GM12878 (cell line): Measurements from ENCODE around the gene POU3F4. TPM values are rescaled to one million over a fixed set of nuclear protein-coding genes. Genes with fewer than 3 reads are reported as not detected.

ENCODE experiments used
- ATAC-seq: fragments of 200-7000 bp; cut with Tn5 transposase; 3 replicates; pipeline ENCODE4 v1.9.1; 2020; ENCODE audit warnings: mild to moderate bottlenecking, moderate library complexity
- BruUV-seq: library from RNA; stranded (reverse); fragments of 400-500 nt; replicated peaks from 2 replicates; lab custom pipeline; 2021; lab: Mats Ljungman, UMichigan
- CTCF ChIA-PET: fragments of 300-600 bp; sonication (Branson Sonifier 250); formaldehyde crosslinking; extraction: SDS; loops from one replicate; lab custom pipeline; 2021; ENCODE audit warnings: inconsistent platforms; lab: Yijun Ruan, JAX
- POLR2A ChIA-PET: fragments of 350-600 bp; formaldehyde crosslinking; extraction: SDS; loops from one replicate; lab custom pipeline; 2021; ENCODE audit warnings: inconsistent platforms; lab: Charles Lee
- RAD21 ChIA-PET: fragments of 300-600 bp; sonication (Branson Sonifier 250); formaldehyde crosslinking; loops from one replicate; lab custom pipeline; 2023; ENCODE audit warnings: antibody characterized with exemption; ENCODE audit not compliant: unreplicated experiment; lab: Charles Lee
- SMC1A ChIA-PET: fragments of 300-600 bp; sonication (Branson Sonifier 250); formaldehyde crosslinking; loops from one replicate; lab custom pipeline; 2023; ENCODE audit not compliant: unreplicated experiment, uncharacterized antibody; lab: Charles Lee
- DNase-seq: peaks from one replicate; pipeline ENCODE4 v3.0.0-alpha.2; 2011; ENCODE audit warnings: low read depth, low spot score
- FAIRE-seq: peaks from 3 replicates; lab custom pipeline; 2011; peaks lifted over from hg19 to GRCh38; lab: Jason Lieb, UNC
- H2AFZ ChIP-seq: 2 replicates; pipeline ENCODE4 v1.6.0; 2011; ENCODE audit warnings: low read depth, low read length, control low read depth; ENCODE audit not compliant: control insufficient read depth
- H3K27ac ChIP-seq: 2 replicates; pipeline ENCODE4 v1.5.1; 2011; ENCODE audit warnings: control low read depth; ENCODE audit not compliant: control insufficient read depth, insufficient read depth
- H3K27me3 ChIP-seq, 2 experiments: replicated peaks in 1 of 2; 2 replicates each; pipeline versions ENCODE4 v1.6.0 to v1.6.1; 2011; ENCODE audit warnings: low read length in 1 of 2; ENCODE audit not compliant: control insufficient read depth in 2 of 2, insufficient read depth in 2 of 2
- H3K36me3 ChIP-seq, 2 experiments: 2 replicates each; pipeline ENCODE4 v1.5.1; 2011; ENCODE audit warnings: low read length in 1 of 2; ENCODE audit not compliant: control insufficient read depth in 2 of 2, insufficient read depth in 2 of 2
- H3K4me1 ChIP-seq: 2 replicates; pipeline ENCODE4 v1.6.1; 2011; ENCODE audit warnings: mild to moderate bottlenecking, low read length, moderate library complexity, mixed read lengths; ENCODE audit not compliant: control insufficient read depth, insufficient read depth
- H3K4me2 ChIP-seq: 2 replicates; pipeline ENCODE4 v1.6.0; 2011; ENCODE audit warnings: control low read depth; ENCODE audit not compliant: control insufficient read depth, insufficient read depth
- H3K4me3 ChIP-seq: fragments of 200-600 bp; sonication (generic); 2 replicates; pipeline ENCODE4 v1.5.1; 2016
- H3K79me2 ChIP-seq: 2 replicates; pipeline ENCODE4 v1.6.0; 2011; ENCODE audit warnings: low read length; ENCODE audit not compliant: control insufficient read depth, insufficient read depth
- H3K9ac ChIP-seq: 2 replicates; pipeline ENCODE4 v1.8.0; 2011; ENCODE audit warnings: low read length, control low read depth, mixed read lengths; ENCODE audit not compliant: control insufficient read depth, insufficient read depth
- H3K9me3 ChIP-seq: replicated peaks from 3 replicates; pipeline ENCODE4 v1.5.1; 2011; ENCODE audit warnings: mild to moderate bottlenecking, low read length; ENCODE audit not compliant: control insufficient read depth, insufficient read depth
- H4K20me1 ChIP-seq: 2 replicates; pipeline ENCODE4 v1.6.0; 2011; ENCODE audit not compliant: control insufficient read depth, insufficient read depth
- EED ChIP-seq: sonication (generic); IDR thresholded peaks from 2 replicates; pipeline ENCODE4 v1.6.1; 2016; ENCODE audit warnings: antibody characterized with exemption, low read depth
- FOXK2 ChIP-seq: fragments of 450-650 bp; IDR thresholded peaks from 2 replicates; pipeline ENCODE4 v1.6.1; 2017; ENCODE audit warnings: mild to moderate bottlenecking, moderate library complexity
- IKZF1 ChIP-seq: fragments of 450-650 bp; conservative IDR thresholded peaks from 2 replicates; pipeline ENCODE4 v1.6.1; 2017; ENCODE audit warnings: antibody characterized with exemption, mild to moderate bottlenecking
- MEF2B ChIP-seq: fragments of 450-650 bp; IDR thresholded peaks from 2 replicates; pipeline ENCODE4 v1.6.1; 2018; ENCODE audit warnings: mild to moderate bottlenecking, moderate library complexity; ENCODE audit not compliant: partially characterized antibody, poor library complexity, severe bottlenecking
- MXI1 ChIP-seq: fragments of 150-350 bp; IDR thresholded peaks from 2 replicates; pipeline ENCODE4 v1.6.1; 2011; ENCODE audit warnings: low read depth, mild to moderate bottlenecking, inconsistent platforms, low read length, improper control_type of control experiment
- NFXL1 ChIP-seq: fragments of 450-650 bp; IDR thresholded peaks from 2 replicates; pipeline ENCODE4 v1.6.1; 2017; ENCODE audit warnings: antibody characterized with exemption, mild to moderate bottlenecking, borderline replicate concordance
- NR2C2 ChIP-seq: IDR thresholded peaks from 2 replicates; pipeline ENCODE4 v1.6.1; 2011; ENCODE audit warnings: borderline replicate concordance, low read depth; ENCODE audit not compliant: control insufficient read depth, insufficient read length
- SIN3A ChIP-seq: IDR thresholded peaks from 2 replicates; pipeline ENCODE4 v1.6.1; 2012; ENCODE audit warnings: low read depth, low read length, improper control_type of control experiment
- SIX5 ChIP-seq: IDR thresholded peaks from 2 replicates; pipeline ENCODE4 v1.6.1; 2011; ENCODE audit warnings: mild to moderate bottlenecking, low read depth, low read length, moderate library complexity; ENCODE audit not compliant: severe bottlenecking
- SMAD5 ChIP-seq: IDR thresholded peaks from 2 replicates; pipeline ENCODE4 v1.6.1; 2016; ENCODE audit warnings: antibody characterized with exemption, low read depth
- SP1 ChIP-seq: IDR thresholded peaks from one replicate; pipeline ENCODE4 v1.6.1; 2011; ENCODE audit warnings: low read depth, low read length
- USF1 ChIP-seq: IDR thresholded peaks from 2 replicates; pipeline ENCODE4 v1.6.1; 2011; ENCODE audit warnings: borderline replicate concordance, low read depth, mild to moderate bottlenecking, moderate library complexity, mixed read lengths, low read length; ENCODE audit not compliant: insufficient read depth; ENCODE audit errors: extremely low read length
- ZBTB4 ChIP-seq: fragments of 450-650 bp; formaldehyde crosslinking; IDR thresholded peaks from 2 replicates; pipeline ENCODE4 v1.4.0; 2022; ENCODE audit warnings: mild to moderate bottlenecking, moderate library complexity
- ZZZ3 ChIP-seq: IDR thresholded peaks from 2 replicates; pipeline ENCODE4 v1.6.1; 2011; ENCODE audit warnings: low read depth; ENCODE audit not compliant: control insufficient read depth, insufficient read length
- WGBS: methylation state at CpG from one replicate; pipeline ENCODE4 v1.1.6; 2016; ENCODE audit warnings: low lambda C conversion rate; ENCODE audit not compliant: insufficient replicate concordance, insufficient coverage; ENCODE audit errors: missing lambda C conversion rate; 5-methylcytosine and 5-hydroxymethylcytosine counted together
- in situ Hi-C: fragments of 300-500 bp; cut with MboI; formaldehyde crosslinking; loops from 9 replicates; pipeline ENCODE4 v1.14.3; 2018; ENCODE audit warnings: mixed read lengths
- intact Hi-C: fragments of 100-400 bp; cut with micrococcal nuclease; formaldehyde crosslinking; loops from one replicate; pipeline ENCODE4 v1.14.2; 2022; ENCODE audit not compliant: unreplicated experiment
- polyA plus RNA-seq, 11 experiments: library from polyadenylated mRNA; depleted of rRNA in 4 of 11; unstranded in 6 of 11; stranded (reverse) in 5 of 11; fragments of >200 nt; fragmentation: Nextera tagmentation in 4 of 11; fragmentation: Illumina TruSeq in 1 of 11; extraction: Ambion mirVana in 4 of 11; extraction: Trizol in 1 of 11; gene quantifications; 1 replicate in 1 of 11; 2 replicates in 10 of 11; pipeline versions ENCODE4 v1.2.1 to v1.2.3, GENCODE V29; 2011 to 2016; ENCODE audit warnings: inconsistent platforms in 2 of 11, missing spikeins in 2 of 11, low read depth in 1 of 11
- total RNA-seq, 4 experiments: library from RNA; depleted of rRNA in 3 of 4; stranded (reverse); fragments of >200 nt in 3 of 4; fragmentation: Illumina TruSeq in 1 of 4; extraction: Trizol in 1 of 4; gene quantifications; 2 replicates each; pipeline versions ENCODE4 v1.2.1 to v1.2.3, GENCODE V29; 2013 to 2021

Gene POU3F4
- total and polyA plus RNA-seq, 10 of the 15 experiments (the other 5 are each of a cell fraction or from before 2014, with no cell fraction given) = 0.01 TPM; not detected in 9

DNA sequence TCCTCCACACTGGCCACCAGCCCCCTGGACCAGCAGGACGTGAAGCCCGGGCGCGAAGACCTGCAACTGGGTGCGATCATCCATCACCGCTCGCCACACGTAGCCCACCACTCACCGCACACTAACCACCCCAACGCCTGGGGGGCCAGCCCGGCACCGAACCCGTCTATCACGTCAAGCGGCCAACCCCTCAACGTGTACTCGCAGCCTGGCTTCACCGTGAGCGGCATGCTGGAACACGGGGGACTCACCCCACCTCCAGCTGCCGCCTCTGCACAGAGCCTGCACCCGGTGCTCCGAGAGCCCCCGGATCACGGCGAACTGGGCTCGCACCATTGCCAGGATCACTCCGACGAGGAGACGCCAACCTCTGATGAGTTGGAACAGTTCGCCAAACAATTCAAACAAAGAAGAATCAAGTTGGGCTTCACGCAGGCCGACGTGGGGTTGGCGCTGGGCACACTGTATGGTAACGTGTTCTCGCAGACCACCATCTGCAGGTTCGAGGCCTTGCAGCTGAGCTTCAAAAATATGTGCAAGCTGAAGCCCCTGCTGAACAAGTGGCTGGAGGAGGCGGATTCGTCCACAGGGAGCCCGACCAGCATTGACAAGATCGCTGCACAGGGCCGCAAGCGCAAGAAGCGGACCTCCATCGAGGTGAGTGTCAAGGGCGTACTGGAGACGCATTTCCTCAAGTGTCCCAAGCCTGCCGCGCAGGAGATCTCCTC, 600 bp downstream of the POU3F4 start:
- Histone ChIP-seq H3K79me2 (no peaks in the 10 kb centered on the region), H3K27ac (no peak overlapping the region), H3K36me3 (no peaks in the 10 kb centered on the region), H3K9ac (no peak overlapping the region), H3K27me3 (no peaks in the 10 kb centered on the region), H3K9me3 (no peaks in the 10 kb centered on the region; the same call in 2 of the 3 replicates), H3K4me2 (no peak overlapping the region), H4K20me1 (no peaks in the 10 kb centered on the region), H2AFZ (no peak overlapping the region), H3K4me3 (no peak overlapping the region), H3K4me1 (no peaks in the 10 kb centered on the region)
- no peak for DNase-seq
- CTCF ChIA-PET = no interaction called here
- RAD21 ChIA-PET = no interaction called here
- SMC1A ChIA-PET = no interaction called here
- intact Hi-C loops = no loop called here
- TF ChIP-seq IKZF1 (no peak), SIN3A (no peak), USF1 (no peak), SP1 (no peak), MEF2B (no peak), NFXL1 (no peak), EED (no peak), NR2C2 (no peak), SIX5 (no peak), ZBTB4 (CRISPR knock-in tag) (no peak), MXI1 (no peak), FOXK2 (no peak), ZZZ3 (no peak), SMAD5 (no peak)
- in situ Hi-C loops = no loop called here
- ATAC-seq = no peak
- POLR2A ChIA-PET = no interaction called here
- WGBS = 72% methylated on average over 47 of the region's 50 CpGs
- no peak for FAIRE-seq
- BruUV-seq = no TSS peak
